Ishikawa (cell line): ENCODE data around the gene KCNQ1.

Experiments used
- CEBPB ChIP-seq: IDR thresholded peaks from 2 replicates; pipeline ENCODE4 v1.6.1; 2012
- CREB1 ChIP-seq: IDR thresholded peaks from 2 replicates; pipeline ENCODE4 v1.6.1; 2012; ENCODE audit warnings: low read depth
- EGR1 ChIP-seq: IDR thresholded peaks from 2 replicates; pipeline ENCODE4 v1.6.1; 2012
- EP300 ChIP-seq: IDR thresholded peaks from 2 replicates; pipeline ENCODE4 v1.6.1; 2012; ENCODE audit warnings: borderline replicate concordance
- FOXM1 ChIP-seq: IDR thresholded peaks from 2 replicates; pipeline ENCODE4 v1.6.1; 2012; ENCODE audit warnings: low read depth, borderline replicate concordance
- NFIC ChIP-seq: IDR thresholded peaks from 2 replicates; pipeline ENCODE4 v1.6.1; 2012
- RAD21 ChIP-seq: IDR thresholded peaks from 2 replicates; pipeline ENCODE4 v1.6.1; 2012; ENCODE audit warnings: low read depth
- REST ChIP-seq: IDR thresholded peaks from 2 replicates; pipeline ENCODE4 v1.6.1; 2012; ENCODE audit warnings: low read depth, mild to moderate bottlenecking
- TAF1 ChIP-seq: IDR thresholded peaks from 2 replicates; pipeline ENCODE4 v1.6.1; 2012; ENCODE audit warnings: low read depth, mild to moderate bottlenecking
- TCF12 ChIP-seq: IDR thresholded peaks from 2 replicates; pipeline ENCODE4 v1.6.1; 2012; ENCODE audit warnings: low read depth
- TEAD4 ChIP-seq: IDR thresholded peaks from 2 replicates; pipeline ENCODE4 v1.6.1; 2012
- USF1 ChIP-seq: IDR thresholded peaks from 2 replicates; pipeline ENCODE4 v1.6.1; 2012
- YY1 ChIP-seq: IDR thresholded peaks from 2 replicates; pipeline ENCODE4 v1.6.1; 2012; ENCODE audit warnings: low read depth
- ZBTB7A ChIP-seq: IDR thresholded peaks from 2 replicates; pipeline ENCODE4 v1.6.1; 2012; ENCODE audit warnings: low read depth
- TF ChIP-seq, protein P1 (sequence below): IDR thresholded peaks from 2 replicates; pipeline ENCODE4 v1.6.1; 2012

Gene KCNQ1

GRCh38 chr11:2805388-2806056 lies 360.7 kb downstream of the KCNQ1 start:
- TF ChIP-seq USF1 (no peak), RAD21 (no peak), TCF12 (no peak), CREB1 (no peak), NFIC (no peak), CEBPB (no peak), TEAD4 (no peak), EP300 (no peak), FOXM1 (no peak), TAF1 (no peak), REST (no peak), YY1 (no peak), ZBTB7A (no peak), EGR1 (no peak)
- TF ChIP-seq, protein P1, sequence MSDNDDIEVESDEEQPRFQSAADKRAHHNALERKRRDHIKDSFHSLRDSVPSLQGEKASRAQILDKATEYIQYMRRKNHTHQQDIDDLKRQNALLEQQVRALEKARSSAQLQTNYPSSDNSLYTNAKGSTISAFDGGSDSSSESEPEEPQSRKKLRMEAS = no peak

DNA sequence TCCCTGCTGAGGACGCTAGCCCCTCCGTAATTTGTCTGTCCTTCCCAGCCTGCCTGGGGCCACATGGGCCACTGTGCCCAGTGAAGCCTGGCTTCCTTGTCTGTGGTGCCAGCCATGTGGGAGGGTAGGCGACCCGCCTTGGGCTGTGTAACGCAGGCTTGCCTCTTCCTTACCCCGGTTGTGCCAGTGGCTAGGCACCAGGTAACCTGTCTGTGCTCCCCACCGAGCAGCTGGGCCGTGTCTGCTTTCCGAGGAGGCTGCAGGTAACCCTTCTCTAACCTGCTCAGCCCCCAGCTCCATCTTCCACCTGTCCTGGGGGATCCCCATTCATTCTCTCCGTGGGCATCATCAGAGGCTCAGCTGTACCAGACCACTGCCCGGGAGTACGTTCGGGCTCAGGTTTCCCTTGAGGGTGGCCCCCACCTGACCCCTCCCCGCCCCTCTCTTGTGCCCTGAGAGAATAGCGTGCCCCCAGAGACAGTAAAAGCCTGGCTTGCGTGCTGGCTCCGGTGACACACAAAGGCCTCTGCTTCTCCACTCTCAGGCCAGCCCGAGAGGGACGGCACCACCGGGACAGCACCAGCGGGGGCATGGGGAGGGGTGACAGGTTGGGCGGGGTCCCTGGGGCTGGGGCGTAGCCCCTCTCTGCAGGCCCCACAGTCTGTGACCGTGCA lies 361.7 kb downstream of the KCNQ1 start:
- no peak for TF ChIP-seq RAD21
- TF ChIP-seq USF1 = no peak
- no peak for TF ChIP-seq ZBTB7A
- TF ChIP-seq YY1 = no peak
- TF ChIP-seq TCF12 = no peak
- no peak for TF ChIP-seq NFIC
- no peak for TF ChIP-seq CEBPB
- TF ChIP-seq FOXM1 = no peak
- TF ChIP-seq CREB1 = no peak
- no peak for TF ChIP-seq EGR1
- no peak for TF ChIP-seq TEAD4
- TF ChIP-seq, protein P1 = no peak
- TF ChIP-seq REST = no peak
- no peak for TF ChIP-seq TAF1
- TF ChIP-seq EP300 = no peak

- TF ChIP-seq NFIC = peak; percentile 55; the same call in 1 of the 2 replicates
- no peak for TF ChIP-seq EP300
Observed at GRCh38 chr11:2807025-2807681, 362.3 kb downstream of the KCNQ1 start.

GRCh38 chr11:2807801-2808241 lies 363.0 kb downstream of the KCNQ1 start:
- no peak for TF ChIP-seq CREB1
- no peak for TF ChIP-seq EGR1
- TF ChIP-seq FOXM1 = no peak
- TF ChIP-seq USF1 = no peak
- no peak for TF ChIP-seq YY1
